GM19099 (cell line): ENCODE data around the gene GON4L.

Experiments
- POLR2A ChIP-seq: IDR thresholded peaks from 3 replicates; pipeline ENCODE4 v1.6.1; 2011; ENCODE audit warnings: low read depth; ENCODE audit not compliant: insufficient read length; ENCODE audit errors: extremely low read depth

The GON4L gene

GRCh38 chr1:155801149-155801548, 55.9 kb downstream of the GON4L start:
- TF ChIP-seq POLR2A = no peak

- TF ChIP-seq POLR2A = no peak
These were observed 62.3 kb downstream of the GON4L start for GRCh38 chr1:155794605-155795245.

GRCh38 chr1:155793213-155793612, 63.8 kb downstream of the GON4L start:
- no peak for TF ChIP-seq POLR2A

GRCh38 chr1:155777582-155777981, 79.4 kb downstream of the GON4L start:
- no peak for TF ChIP-seq POLR2A

GRCh38 chr1:155776414-155776813, 80.6 kb downstream of the GON4L start:
- no peak for TF ChIP-seq POLR2A

DNA sequence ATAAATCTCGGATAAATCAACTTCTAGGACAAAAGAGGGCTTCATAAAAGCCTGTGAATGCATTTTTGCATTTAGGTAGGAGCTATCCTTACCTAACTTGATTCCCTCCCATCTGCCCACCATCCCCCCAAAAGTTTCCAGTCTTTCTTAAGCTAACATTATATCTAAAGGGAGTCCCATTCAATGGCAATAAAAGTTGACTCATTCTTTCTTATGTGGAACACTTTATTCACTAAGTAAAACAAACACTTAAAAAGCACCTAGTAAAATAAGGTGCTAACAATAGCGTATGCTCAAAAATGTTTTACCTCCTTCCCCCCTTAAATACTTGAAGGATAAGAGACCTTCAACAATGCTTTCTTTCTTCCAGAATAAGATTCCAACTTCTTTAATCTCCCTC, 83.8 kb downstream of the GON4L start:
- TF ChIP-seq POLR2A = no peak

DNA sequence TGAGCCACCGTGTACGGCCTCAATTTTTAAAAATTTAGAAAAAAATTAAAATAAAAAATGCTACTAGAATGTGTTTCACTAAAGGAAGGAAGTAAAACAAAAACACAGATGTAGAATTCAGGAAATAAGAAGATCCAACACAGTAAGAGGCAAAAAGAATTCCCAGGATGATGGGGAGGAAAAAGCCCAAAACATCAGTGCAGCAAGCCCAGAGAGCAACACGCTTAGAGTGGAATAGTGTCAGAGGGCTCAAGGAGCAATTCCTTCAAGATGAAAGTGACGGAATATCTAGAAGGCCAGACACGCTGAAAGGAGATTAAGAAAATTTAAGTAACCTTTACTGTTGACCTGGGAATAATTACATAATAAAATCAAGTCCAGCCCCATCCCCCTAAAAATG, 87.8 kb downstream of the GON4L start:
- no peak for TF ChIP-seq POLR2A

GRCh38 chr1:155761736-155762405, 95.1 kb downstream of the GON4L start:
- TF ChIP-seq POLR2A = no peak

GRCh38 chr1:155760751-155761475, 96.1 kb downstream of the GON4L start:
- TF ChIP-seq POLR2A = no peak

DNA sequence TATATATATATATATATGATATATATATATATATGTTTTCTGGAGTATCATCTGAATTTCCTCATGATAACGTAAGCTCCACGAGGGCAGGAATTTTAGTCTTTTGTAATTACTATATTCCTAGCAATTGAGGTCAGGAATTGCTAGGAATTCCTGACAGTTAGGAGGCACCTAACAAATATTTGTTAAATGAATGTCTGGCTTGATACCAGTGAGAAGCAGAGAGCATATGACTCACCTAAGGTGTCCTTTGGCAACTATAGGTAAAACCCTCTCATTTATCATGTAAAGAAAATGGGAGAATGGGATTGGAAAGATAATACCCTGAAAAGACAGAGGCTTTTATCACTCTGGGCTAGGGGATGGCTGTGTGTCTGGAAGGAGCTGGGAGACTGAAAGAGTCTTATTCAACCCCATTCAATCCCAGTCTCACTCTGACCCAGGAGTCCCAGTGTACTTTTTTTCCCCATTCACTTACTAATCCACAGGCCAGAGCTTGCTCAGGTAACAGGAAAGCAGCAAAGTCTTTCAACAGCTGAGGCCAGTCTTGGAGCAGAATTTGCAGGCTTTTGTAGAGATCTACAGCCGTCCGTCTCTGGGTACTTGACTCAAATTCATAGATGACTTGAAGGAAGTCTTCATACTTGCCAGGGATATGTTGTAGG, 96.9 kb downstream of the GON4L start:
- no peak for TF ChIP-seq POLR2A

DNA sequence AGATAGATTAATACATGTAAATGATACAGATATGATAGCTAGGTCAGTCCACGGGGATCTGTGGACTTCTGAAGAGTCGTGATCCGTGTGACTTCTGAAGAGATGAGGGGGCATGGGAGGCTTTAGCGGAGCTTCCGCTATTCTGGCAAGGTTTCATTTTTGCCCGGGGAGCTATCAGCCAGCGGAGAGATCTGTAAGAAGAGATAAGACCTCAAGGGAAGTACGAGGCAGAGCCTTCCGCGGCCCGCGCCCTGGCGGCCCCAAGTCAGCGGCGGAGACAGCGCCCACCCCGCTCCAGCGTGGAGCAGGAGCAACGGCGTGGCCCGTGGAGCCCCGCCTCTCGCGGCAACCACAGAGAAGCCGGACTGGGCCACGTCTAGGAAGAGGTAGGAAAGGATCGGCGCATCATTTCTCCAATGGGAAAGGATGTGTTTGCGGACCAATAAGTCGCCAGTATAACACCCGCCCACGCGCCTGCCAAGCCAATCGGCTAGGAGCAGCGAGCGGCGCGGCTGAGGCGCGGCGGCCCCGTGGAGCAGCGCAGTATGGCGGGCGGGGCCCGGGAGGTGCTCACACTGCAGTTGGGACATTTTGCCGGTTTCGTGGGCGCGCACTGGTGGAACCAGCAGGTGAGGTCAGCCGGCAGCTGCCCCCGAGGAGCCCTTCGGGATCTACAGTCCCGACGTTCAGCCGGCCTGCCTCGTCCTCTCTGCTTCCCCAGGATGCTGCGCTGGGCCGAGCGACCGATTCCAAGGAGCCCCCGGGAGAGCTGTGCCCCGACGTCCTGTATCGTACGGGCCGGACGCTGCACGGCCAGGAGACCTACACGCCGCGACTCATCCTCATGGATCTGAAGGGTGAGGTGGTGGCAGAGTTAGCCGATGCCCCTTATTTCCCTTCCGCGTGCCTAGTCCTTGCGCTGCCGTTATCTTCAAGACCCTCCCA, 111.5 kb downstream of the GON4L start:
- TF ChIP-seq POLR2A = peak; percentile 77

GRCh38 chr1:155744711-155745283, 112.2 kb downstream of the GON4L start:
- TF ChIP-seq POLR2A = no peak

- TF ChIP-seq POLR2A = no peak
These were observed 115.1 kb downstream of the GON4L start for GRCh38 chr1:155741908-155742307.

DNA sequence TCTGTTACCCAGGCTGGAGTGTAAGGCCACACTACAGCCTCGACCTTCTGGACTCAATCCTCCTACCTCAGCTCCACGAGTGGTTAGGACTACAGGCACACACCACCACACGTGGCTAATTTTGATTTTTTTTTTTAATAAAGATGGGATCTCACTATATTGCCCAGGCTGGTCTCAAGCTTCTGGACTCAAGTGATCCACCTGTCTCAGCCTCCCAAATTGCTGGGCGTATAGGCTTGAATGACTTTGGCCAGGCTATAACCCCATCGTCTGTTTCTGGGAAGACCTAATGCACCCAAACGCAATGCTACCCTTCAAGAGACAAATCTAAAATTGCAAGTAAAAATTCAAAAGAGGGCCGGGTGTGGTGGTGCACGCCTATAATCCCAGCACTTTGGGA, 116.0 kb downstream of the GON4L start:
- TF ChIP-seq POLR2A = no peak
